ENCODE measurements around the gene ACTL10.

DNA sequence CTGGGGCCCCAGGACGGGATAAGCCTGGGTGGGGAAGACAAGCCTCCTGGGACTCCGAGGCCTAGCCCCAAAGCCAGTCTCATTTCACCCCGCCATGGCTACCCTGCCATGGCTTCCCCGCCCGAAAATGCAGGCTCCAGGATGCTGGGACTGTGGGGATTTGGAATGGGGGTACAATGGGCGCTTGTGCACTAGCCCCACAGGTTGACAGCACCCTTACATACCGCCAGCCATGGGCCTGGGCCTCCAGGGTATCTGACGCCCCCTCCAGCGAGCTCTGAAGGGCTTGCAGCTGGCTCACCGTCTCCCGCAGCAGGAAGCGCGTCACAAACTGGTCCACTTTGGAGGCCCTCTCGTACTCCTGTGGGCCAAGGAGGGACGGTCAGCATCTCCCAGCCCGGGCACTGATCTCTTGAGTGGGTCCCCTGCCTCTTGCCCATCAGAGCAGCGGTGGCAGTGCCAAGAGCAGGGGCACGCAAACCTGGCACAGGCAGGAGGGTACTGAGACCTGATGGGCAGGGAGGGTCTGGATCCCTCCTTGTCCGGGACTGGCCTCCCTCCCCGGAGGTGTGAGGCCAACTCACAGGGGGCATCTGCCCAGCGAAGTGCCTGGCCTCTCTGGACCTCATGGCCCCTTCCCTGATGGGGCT lies 6.6 kb upstream of the ACTL10 start:
- TF ChIP-seq, protein P1, sequence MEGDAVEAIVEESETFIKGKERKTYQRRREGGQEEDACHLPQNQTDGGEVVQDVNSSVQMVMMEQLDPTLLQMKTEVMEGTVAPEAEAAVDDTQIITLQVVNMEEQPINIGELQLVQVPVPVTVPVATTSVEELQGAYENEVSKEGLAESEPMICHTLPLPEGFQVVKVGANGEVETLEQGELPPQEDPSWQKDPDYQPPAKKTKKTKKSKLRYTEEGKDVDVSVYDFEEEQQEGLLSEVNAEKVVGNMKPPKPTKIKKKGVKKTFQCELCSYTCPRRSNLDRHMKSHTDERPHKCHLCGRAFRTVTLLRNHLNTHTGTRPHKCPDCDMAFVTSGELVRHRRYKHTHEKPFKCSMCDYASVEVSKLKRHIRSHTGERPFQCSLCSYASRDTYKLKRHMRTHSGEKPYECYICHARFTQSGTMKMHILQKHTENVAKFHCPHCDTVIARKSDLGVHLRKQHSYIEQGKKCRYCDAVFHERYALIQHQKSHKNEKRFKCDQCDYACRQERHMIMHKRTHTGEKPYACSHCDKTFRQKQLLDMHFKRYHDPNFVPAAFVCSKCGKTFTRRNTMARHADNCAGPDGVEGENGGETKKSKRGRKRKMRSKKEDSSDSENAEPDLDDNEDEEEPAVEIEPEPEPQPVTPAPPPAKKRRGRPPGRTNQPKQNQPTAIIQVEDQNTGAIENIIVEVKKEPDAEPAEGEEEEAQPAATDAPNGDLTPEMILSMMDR (IDR thresholded peaks at IDR 0.05) = no peak
- TF ChIP-seq POLR2AphosphoS5 (IDR thresholded peaks at IDR 0.05) = no peak
- no peak for TF ChIP-seq POLR2A (IDR thresholded peaks at IDR 0.05)
